GM18870 (cell line): ENCODE data around the gene PRCP.
A peak's percentile ranks its signal among the peaks of the same experiment; 100 is the strongest.

ENCODE experiments used
- ATAC-seq: cut with Tn5 transposase; IDR thresholded peaks from one replicate; pipeline ENCODE4 v1.9.1; 2021; ENCODE audit warnings: moderate library complexity; ENCODE audit not compliant: unreplicated experiment

Gene PRCP

DNA sequence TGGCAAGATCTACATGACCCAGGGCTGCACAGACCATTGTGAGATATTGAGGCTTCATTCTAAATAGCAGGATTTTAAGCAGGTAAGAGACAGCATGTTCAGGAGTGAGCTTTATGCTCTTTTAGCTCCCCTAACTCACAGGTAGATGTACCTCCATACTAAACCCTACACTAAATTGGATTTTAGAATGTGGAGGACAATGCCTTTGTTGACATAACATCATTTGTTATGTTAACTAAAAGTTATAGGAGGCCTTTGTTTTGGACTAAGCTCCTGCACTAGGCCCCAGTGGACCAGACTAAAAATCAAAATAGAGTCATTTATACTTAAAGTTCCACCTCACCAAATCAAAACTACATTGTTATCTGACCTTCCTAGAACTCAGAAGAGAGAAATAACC lies 8.1 kb upstream of the PRCP start:
- ATAC-seq: no peak

DNA sequence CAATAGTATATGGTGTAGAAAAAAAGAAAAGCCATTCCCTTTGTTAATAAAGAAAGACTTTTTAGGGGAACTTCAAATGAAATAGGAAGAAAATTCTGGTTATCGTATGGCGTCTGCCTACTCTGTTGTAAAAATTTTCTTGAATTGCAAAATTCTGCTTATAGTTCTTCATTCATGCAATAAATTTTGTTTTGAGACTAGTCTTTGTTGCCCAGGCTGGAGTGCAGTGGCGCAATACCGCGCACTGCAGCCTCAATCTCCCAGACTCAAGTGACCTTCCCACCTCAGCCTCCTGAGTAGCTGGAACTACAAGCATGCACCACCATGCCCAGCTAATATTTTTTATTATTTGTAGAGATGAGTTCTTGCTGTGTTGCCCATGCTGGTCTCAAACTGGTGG lies 7.1 kb upstream of the PRCP start:
- ATAC-seq: no peak

DNA sequence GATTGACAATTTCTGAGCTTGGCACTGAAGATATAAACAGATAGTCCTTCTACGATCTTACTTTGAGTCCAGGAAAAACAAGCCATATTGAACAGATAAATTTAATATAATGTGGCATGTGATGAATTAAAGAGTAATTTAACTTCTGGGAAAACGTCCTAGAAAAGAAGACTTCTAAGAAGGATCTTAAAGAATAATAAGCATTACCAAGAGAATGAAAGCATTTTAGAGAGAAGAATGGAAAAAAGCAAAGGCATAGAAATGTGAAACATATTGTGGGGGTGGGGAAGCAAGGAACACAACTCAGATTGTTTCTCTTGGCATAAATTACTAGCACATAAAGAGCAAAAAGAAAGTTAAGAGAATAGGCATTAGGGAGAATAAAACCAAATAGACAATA lies 6.7 kb upstream of the PRCP start:
- ATAC-seq: no peak

DNA sequence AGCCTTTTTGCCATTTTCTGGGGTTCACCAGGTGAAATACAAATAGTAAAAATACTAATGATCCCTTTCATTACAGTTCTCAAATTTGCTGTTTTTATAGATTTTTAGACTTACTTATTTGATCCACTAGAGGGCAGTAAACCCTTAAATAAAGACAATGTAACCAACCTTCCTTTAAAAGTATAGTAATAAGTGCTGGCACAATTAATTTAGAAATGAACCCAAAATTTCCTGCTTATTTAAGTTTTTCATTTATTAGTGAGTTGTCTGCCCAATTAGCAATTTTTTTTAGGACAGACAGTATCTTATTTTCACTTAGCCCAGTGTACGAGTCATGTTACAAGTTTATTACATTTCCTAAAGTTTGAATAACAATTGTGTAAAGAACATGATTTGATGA lies 6.0 kb upstream of the PRCP start:
- no peak for ATAC-seq

DNA sequence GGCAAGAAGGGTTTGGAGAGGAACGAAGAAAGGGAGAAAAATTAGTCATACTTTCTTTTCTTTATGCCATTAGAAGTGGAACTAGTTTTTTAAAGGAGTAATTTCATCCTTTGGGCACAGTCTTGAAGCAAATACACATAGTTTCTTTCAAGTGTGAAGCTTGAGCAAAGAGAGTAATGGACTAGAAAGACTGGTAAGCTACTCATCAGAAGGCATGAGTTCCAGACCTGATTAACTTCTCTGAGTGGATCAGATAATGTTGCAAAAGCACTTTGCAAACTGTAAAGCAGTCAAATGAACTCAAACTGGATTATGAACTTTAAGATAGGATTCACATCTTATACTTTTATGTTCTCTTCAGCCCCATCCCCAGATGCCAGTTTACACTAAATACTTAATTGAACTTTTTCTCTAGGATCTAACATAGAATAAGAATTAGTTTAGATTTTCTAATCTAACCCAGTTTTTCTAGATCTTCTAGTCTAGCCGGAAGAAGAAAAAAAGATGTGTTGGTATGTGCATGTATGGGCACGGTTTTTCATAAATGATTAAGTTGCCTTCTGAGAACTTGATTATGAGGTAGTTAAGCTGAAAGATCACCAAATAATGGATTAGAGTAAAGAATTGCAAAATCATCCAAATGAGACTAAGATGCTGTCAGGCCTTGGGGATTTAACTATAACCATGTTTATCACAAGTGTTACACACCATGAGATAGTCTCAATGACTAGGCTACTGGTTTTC lies 3.8 kb upstream of the PRCP start:
- ATAC-seq: no peak

DNA sequence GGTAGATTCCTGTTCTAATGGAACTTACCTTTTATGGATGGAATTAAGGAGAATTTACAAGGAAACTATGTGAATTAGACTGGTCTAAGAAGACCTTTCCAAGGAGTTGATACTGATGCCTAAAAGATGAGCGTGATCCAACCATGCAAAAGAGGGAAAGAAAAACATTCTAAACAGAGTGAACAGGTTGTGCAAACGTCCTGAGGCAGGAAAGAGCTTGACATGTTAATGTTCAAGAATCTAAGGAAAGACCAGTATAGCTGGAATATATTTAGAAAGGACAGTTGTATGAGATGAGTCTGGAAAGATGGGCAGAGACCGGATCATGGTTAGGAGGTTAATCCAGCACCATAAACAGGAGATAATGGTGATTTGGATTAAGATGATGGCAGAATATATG lies 2.6 kb upstream of the PRCP start:
- ATAC-seq: no peak

DNA sequence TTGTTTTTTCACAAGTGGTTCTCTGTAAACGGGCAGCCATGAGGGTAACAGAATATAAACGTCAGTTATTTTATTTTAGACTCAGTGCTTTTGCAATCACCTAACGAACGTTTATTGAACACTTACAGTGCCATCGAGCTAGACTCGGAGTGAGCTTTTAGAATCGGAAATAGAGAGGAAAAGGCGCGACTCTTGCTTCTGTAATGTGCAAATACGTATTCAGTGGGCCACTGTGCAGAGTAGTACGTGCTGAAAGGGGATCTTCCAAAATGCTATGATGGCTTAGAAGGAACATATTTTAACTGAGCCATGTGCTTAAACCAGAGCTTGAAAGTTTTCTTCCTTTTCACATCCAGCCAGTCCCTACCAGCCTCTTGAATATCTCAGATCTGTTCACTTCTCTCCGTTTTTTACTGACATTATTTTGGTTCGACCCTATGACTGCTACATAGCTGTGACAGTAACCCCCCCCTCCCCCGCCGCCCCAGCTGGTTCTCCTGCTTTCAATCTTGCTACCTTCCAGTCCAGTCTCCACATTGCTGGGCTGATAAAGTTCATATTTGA lies 1.8 kb upstream of the PRCP start:
- ATAC-seq: no peak

DNA sequence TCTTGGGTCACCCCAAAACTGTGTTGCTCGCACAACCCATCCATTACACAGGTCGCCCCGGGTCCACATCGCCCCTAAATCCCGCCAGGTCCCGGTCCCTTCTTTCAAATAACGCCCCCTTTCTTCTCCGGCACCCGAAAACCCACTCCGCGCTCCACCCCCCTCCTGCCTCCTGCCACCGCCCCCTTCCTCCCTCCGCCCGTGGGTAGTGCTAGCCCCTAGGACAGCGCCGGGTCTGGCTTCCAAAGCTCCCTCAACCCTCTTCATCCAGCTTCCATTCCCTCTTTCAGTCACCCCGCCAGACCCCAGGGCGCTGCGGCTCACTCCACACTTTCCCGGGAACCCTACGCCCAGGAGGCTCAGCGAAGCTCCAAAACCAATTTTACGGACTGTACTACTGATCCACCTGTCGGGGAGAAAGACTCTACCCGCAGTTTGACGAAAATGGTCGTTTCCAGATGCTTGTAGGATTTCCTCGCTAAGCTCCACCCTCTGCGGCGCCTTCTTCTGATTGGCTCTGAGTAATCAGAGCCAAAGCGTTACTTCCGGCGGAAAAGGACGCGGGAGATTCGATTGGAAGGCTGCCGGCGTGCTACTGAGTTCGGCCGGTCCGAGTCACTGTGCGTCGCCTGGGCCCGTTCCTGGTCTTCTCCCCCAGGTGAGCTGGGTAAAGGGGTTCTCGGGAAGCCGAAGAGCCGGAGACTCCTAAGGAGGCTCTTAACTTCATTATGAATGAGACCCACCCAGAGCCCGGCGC lies 1.1 kb upstream of the PRCP start, which contains the start of gene DDIAS:
TSS of gene DDIAS (plus strand) at position 572 of the 757 bp plus-strand sequence. CDS start 13,003 bp downstream, outside the sequence.
- peak; percentile 68 for ATAC-seq

DNA sequence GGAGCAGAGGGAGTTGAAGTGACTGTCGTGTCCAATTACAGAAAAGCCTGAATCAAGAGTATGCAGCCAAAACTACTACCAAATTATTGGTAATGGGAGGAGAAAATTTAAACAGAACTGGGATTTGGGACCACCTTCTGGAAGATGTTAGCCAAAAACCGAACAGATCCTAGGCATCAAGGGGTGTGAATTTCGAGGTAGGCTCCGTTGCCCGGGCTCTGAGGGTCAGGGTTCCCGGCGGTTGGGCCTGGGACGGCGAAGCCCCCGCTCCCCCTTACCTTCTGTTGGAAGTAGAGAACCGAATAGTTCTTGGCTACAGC lies 313 bp downstream of the PRCP start:
- peak; percentile 7 for ATAC-seq

DNA sequence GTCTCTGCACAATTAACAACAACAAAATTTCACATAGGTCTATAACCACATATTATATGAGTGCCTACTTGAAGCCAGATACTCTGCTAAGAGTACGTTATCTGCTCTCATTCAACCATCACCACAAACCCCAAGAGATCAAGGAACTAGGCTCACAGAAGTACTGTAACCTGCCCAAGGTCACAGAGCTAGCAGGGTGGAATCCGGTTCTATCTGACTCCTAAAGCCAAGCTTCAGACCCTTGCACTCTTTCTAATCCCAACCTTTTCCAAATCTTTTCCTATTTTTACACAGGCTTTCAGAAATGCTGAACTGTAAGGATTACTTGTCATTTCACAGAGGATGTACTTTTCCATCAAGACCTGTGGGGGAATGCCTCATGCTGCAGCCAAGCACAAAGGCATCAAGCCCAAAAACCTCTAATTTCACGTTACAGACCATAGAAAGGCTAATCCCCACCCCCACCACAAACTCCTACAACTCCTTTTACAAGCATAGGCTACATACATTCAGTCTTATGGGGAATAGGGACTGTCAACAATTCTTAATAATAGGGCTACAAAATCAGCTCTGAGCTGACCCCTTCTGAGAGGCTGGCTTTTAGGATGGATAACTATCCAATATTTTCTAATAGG lies 927 bp downstream of the PRCP start:
- peak; percentile 19 for ATAC-seq

DNA sequence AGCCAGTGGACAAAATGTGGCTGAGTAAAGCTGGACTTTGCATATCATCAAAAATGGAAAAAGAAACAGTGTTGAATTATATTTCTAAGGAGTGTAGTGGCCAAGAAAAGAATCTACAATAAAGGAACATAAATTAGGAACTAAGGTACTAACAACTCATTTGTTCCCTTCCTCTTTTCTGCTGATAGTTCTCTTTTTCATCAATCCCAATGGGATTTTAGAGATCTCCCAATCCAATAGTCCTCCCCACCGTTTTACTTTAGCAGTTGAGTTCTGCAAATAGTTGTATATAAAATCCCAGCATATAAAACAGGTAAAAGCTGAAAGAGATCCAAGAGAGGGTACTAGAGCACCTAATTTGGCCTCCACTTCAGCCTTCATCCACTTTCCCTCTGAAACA lies 2.0 kb downstream of the PRCP start:
- ATAC-seq: no peak

DNA sequence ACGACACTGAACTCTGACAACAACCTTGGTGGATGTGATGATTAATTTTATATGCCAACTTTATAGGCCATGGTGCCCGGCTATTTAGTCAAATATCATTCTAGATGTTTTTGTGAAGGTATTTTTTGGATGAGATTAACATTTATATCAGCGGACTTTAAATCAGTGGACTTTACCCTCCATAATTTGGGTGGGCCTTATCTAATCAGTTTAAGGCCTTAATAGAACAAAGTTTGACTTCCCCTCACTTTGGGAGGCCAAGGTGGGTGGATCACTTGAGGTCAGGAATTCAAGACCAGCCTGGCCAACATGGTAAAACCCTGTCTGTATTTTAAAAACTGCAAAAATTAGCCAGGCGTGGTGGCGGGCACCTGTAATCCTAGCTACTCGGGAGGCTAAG lies 4.0 kb downstream of the PRCP start:
- ATAC-seq: no peak

DNA sequence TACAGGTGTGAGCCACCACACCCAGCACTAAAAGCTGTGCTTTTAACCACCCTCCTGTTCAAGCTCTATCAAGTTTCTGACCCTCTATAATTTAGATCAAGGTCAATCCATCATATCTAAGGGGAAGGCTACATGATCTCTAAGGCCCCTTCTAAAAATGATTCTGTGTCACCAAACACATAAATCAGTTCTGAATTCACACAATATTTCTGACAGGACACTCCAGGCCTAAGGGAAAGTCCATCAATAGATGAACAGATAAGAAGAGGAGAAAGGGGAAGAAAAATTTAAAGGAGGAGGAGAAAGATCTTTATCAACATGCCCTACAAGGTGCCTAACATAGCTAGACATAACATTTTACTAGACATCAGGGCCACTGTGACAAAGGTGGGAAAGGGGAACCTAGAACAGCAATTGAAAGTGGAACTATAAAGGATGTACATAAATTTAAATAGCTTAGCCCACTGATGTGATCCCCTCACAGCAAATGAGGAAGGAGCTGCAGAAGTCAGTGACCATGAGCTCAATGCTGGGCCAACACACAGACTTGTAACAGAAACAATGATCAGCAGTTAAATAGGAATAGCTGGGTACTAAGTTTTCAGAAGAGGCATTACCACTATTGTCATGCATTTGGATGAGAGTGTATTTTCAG lies 4.7 kb downstream of the PRCP start:
- peak; percentile 25 for ATAC-seq

DNA sequence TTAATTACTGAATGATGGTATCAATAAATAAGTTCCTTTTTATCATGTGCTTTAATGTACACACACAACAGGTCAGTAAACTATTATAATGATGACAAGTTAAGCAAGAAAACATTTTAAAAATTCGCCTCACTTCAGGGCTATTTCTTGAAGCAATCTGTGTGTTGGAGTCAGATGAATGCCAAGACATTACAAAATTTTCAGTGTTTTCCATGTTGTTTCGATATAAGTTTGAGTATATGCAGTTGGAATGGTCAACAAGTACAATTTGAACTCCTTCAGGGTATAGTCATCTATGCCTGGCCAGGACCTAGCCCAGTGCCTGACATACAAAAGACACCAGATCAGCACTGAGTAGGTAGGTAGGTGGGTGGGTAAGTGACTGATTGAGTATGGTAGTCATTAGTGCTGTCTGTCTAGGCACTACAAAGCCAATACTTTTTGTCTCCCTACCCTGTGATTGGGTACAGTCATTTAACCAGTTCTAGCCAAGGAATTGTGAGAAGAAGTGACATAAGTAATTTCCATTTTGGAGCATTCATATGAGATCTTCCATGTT lies 7.5 kb downstream of the PRCP start:
- no peak for ATAC-seq

DNA sequence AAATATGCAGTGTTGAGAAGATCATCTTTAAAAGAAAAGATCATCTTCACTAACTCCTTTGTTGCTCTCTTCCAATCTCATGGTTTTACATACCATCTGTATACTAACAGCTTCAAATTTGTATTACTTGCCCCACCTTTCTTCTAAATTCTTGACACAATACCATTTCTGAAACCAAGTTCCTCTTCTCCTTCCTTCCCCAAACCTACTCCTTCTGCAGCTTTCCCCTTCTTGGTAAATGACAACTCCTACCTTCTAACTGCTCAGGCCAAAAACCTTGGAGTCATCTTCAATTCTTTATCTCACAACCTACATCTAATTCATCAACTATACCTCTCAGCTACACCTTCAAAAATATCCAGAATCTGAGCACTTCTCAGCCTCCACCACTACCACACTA lies 9.3 kb downstream of the PRCP start:
- ATAC-seq: no peak

DNA sequence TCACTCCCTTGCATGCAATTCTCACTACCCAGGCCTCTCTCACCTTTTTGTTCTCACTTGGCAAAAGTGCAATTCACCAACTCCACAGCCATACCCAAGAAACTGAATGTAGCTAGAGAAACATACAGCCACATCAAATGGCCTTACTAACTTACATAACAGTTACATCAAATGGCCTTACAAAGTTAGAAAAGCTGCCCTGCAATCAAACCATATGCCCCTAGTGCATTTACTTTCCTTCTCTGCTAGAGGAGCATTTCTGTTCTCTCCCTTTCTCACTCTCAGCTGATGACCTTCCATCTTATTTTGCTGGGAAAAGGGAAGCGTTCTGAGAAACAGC lies 10.3 kb downstream of the PRCP start:
- no peak for ATAC-seq

DNA sequence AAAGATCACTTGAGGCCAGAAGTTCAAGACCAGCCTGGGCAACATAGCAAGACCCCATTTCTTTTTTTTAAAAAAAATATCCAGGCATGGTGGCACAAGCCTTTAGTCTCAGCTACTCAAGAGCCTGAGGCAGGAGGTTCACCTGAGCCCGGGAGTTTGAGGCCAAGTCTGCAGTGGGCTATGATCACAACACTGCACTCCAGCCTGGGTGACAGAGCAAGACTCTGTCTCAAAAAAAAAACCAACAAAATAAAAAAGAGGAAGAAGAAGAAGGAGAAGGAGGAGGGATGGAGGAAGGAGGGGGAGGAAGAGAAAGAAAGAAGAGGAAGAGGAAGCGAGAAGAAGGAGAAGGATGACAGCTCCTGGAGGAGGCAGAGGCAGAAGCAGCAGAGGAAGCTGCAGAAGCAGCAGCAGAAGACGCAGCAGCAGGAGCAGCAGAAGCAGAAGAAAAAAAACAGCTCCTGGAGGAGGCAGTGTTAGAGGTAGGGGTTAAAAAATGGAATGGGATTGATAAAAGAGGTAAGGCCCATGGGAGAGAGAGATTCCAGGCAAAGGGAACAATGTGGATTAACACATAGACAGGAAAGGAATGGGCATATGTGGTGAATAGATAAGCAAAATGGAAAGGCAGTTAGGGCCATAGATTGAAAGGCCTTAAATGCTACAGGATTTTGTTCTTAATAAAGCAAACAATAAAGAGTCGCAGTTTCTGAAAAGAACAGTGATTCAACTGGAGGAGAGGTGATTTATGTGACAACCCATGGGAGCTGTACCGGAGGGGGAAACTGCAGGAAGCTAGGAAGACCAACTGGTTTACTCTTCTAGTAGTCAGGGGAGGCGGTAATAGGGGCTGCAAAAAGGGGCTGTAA lies 10.9 kb downstream of the PRCP start:
- ATAC-seq: no peak

DNA sequence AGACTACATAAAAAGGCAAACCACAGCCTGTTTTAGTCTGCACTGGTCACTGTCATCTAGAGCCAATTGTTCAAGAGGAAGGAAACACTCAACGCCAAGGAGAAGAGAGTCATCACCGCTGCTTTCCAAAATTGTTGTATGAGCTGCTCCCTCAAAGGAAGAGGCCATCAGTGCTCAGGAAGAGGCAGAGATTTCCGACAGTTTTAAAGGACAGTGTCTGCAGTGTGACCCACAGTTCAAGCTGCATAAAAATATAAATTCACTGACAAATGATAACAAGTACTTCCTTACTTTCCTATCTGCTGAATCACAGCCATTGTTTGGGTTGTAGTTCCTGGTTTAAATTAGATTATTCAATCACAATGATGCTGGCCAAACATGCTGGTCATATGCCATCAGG lies 16.4 kb downstream of the PRCP start:
- no peak for ATAC-seq

DNA sequence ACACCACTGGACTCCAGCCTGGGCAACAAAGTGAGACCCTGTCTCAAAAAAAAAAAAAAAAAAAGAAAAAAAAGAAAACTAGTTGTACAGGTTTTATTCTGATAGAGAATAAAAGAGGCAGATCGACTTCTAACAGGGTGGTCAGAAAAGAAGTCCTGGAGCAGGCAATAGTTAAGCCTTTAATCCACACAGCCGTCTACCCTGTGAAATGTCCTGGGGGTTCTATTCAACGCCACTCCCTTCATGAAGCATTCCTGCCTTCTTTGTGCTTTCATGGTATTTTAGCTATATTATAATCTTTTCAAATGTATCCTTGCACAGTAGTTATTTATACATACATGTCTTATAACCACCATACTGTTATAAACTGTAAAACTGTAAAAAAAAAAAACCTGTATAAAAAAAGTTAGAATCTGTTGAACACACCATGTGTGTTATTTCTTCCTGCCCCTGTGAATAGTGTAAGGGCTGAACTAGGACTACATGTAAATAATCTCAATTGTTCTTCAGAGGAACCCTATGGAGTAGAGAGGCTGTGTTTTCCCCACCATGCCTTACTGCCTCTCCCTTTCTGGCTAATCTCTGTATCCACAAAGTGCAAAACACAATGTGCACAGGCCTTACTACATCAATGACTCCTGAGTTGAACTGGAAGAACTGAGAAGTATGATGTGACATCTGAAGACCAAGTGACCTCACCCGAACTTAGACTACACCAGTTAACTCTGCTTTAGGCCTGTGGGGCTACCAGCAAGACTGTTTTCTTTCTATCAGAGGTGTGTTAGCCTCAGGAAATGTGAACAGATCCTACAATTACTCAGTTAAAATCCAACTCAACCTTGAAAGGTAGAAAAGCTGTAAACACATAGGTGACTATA lies 25.3 kb downstream of the PRCP start:
- ATAC-seq: no peak
